H9 (cell line): Measurements from ENCODE around the gene CHCHD3. TPM values are rescaled to one million over a fixed set of nuclear protein-coding genes. Genes with fewer than 3 reads are reported as not detected.

ENCODE experiments used
- DNase-seq: peaks from one replicate; pipeline ENCODE4 v3.0.0-alpha.2; 2017
- H2AFZ ChIP-seq: one replicate; pipeline ENCODE4 v1.6.1; 2013; ENCODE audit warnings: mild to moderate bottlenecking, low read length, control low read depth, moderate library complexity
- H2AK5ac ChIP-seq: 2 replicates; pipeline ENCODE4 v1.6.1; 2013; ENCODE audit warnings: low read length, control low read depth, mixed read lengths; ENCODE audit not compliant: insufficient read length
- H2BK120ac ChIP-seq: one replicate; pipeline ENCODE4 v1.6.1; 2013; ENCODE audit warnings: low read depth, mild to moderate bottlenecking, low read length, control low read depth, inconsistent platforms; ENCODE audit not compliant: poor library complexity, severe bottlenecking
- H2BK12ac ChIP-seq: 2 replicates; pipeline ENCODE4 v1.6.1; 2013; ENCODE audit warnings: low read length, control low read depth, mixed read lengths, low read depth; ENCODE audit not compliant: insufficient read length
- H2BK15ac ChIP-seq: 2 replicates; pipeline ENCODE4 v1.6.1; 2013; ENCODE audit warnings: low read depth, low read length, control low read depth
- H2BK20ac ChIP-seq: one replicate; pipeline ENCODE4 v1.6.1; 2013; ENCODE audit warnings: low read depth, mild to moderate bottlenecking, low read length, control low read depth, inconsistent platforms; ENCODE audit not compliant: poor library complexity, severe bottlenecking
- H2BK5ac ChIP-seq: 2 replicates; pipeline ENCODE4 v1.6.1; 2013; ENCODE audit warnings: low read length, control low read depth, mixed read lengths; ENCODE audit not compliant: insufficient read length
- H3K14ac ChIP-seq: 2 replicates; pipeline ENCODE4 v1.6.1; 2013; ENCODE audit warnings: low read length, control low read depth; ENCODE audit not compliant: insufficient read depth
- H3K18ac ChIP-seq: 2 replicates; pipeline ENCODE4 v1.6.1; 2013; ENCODE audit warnings: low read depth, mild to moderate bottlenecking, mixed read lengths, low read length, control low read depth; ENCODE audit not compliant: insufficient read length
- H3K23ac ChIP-seq: 2 replicates; pipeline ENCODE4 v1.6.1; 2013; ENCODE audit warnings: low read length, control low read depth, mixed read lengths, low read depth; ENCODE audit not compliant: insufficient read length
- H3K23me2 ChIP-seq: 2 replicates; pipeline ENCODE4 v1.6.1; 2013; ENCODE audit warnings: low read depth, mild to moderate bottlenecking, mixed read lengths, low read length, control low read depth; ENCODE audit not compliant: insufficient read length, poor library complexity, severe bottlenecking
- H3K27ac ChIP-seq: 2 replicates; pipeline ENCODE4 v1.5.1; 2013; ENCODE audit warnings: low read length, control low read depth, mixed read lengths, low read depth; ENCODE audit not compliant: insufficient read length
- H3K27me3 ChIP-seq: 2 replicates; pipeline ENCODE4 v1.6.1; 2013; ENCODE audit warnings: low read length, control low read depth, inconsistent platforms; ENCODE audit not compliant: insufficient read depth
- H3K4ac ChIP-seq: 2 replicates; pipeline ENCODE4 v1.6.1; 2013; ENCODE audit warnings: low read depth, mild to moderate bottlenecking, control low read depth, inconsistent platforms, low read length, moderate library complexity
- H3K4me1 ChIP-seq: 2 replicates; pipeline ENCODE4 v1.6.1; 2013; ENCODE audit warnings: low read length, control low read depth, inconsistent platforms; ENCODE audit not compliant: insufficient read depth
- H3K4me2 ChIP-seq: 2 replicates; pipeline ENCODE4 v1.6.1; 2013; ENCODE audit warnings: low read length, control low read depth, mixed read lengths; ENCODE audit not compliant: insufficient read length, insufficient read depth
- H3K56ac ChIP-seq: 2 replicates; pipeline ENCODE4 v1.6.1; 2013; ENCODE audit warnings: low read depth, mild to moderate bottlenecking, mixed read lengths, low read length, control low read depth; ENCODE audit not compliant: insufficient read length
- H3K79me1 ChIP-seq: 2 replicates; pipeline ENCODE4 v1.6.1; 2013; ENCODE audit warnings: low read depth, mild to moderate bottlenecking, moderate library complexity, low read length, control low read depth, inconsistent platforms; ENCODE audit not compliant: insufficient read depth, poor library complexity, severe bottlenecking
- H3K79me2 ChIP-seq: 2 replicates; pipeline ENCODE4 v1.6.1; 2013; ENCODE audit warnings: low read length, control low read depth, inconsistent platforms; ENCODE audit not compliant: insufficient read depth
- H3K9ac ChIP-seq: 2 replicates; pipeline ENCODE4 v1.6.1; 2013; ENCODE audit warnings: low read length, control low read depth, mixed read lengths; ENCODE audit not compliant: insufficient read length; ENCODE audit errors: extremely low read depth
- H3K9me3 ChIP-seq: one replicate; pipeline ENCODE4 v1.6.1; 2013; ENCODE audit warnings: low read depth, low read length, inconsistent platforms; ENCODE audit not compliant: control insufficient read depth
- H3T11ph ChIP-seq: one replicate; pipeline ENCODE4 v1.6.1; 2013; ENCODE audit warnings: mild to moderate bottlenecking, low read length, control low read depth, inconsistent platforms
- H4K20me1 ChIP-seq: one replicate; pipeline ENCODE4 v1.6.1; 2013; ENCODE audit not compliant: control insufficient read depth, insufficient read length, insufficient read depth
- H4K5ac ChIP-seq: 2 replicates; pipeline ENCODE4 v1.6.1; 2013; ENCODE audit warnings: low read depth, mild to moderate bottlenecking, mixed read lengths, low read length, control low read depth; ENCODE audit not compliant: insufficient read length
- H4K8ac ChIP-seq: replicated peaks from 2 replicates; pipeline ENCODE4 v1.6.1; 2013; ENCODE audit warnings: low read length, control low read depth, mixed read lengths, low read depth; ENCODE audit not compliant: insufficient read length
- H4K91ac ChIP-seq: 2 replicates; pipeline ENCODE4 v1.6.1; 2013; ENCODE audit warnings: low read depth, mild to moderate bottlenecking, moderate library complexity, mixed read lengths, low read length, control low read depth; ENCODE audit not compliant: insufficient read length
- H3K27ac Mint-ChIP-seq, 3 experiments: 2 replicates in 2 of 3; 3 replicates in 1 of 3; pipeline ENCODE4 v1.8.0; 2020 to 2021; ENCODE audit warnings: mixed read lengths in 3 of 3, mild to moderate bottlenecking in 1 of 3, moderate library complexity in 1 of 3
- H3K27me3 Mint-ChIP-seq: 2 replicates; pipeline ENCODE4 v1.8.0; 2021; ENCODE audit warnings: low read depth, mild to moderate bottlenecking, moderate library complexity, mixed read lengths
- H3K36me3 Mint-ChIP-seq, 3 experiments: 2 replicates in 2 of 3; 3 replicates in 1 of 3; pipeline ENCODE4 v1.8.0; 2020 to 2021; ENCODE audit warnings: low read depth in 3 of 3, mixed read lengths in 3 of 3; ENCODE audit not compliant: insufficient read depth in 1 of 3
- H3K4me1 Mint-ChIP-seq, 2 experiments: 2 replicates each; pipeline ENCODE4 v1.8.0; 2020; ENCODE audit warnings: mixed read lengths in 2 of 2
- H3K4me3 Mint-ChIP-seq, 2 experiments: 2 replicates in 1 of 2; 3 replicates in 1 of 2; pipeline ENCODE4 v1.8.0; 2020 to 2021; ENCODE audit warnings: mild to moderate bottlenecking in 2 of 2, mixed read lengths in 2 of 2, moderate library complexity in 1 of 2
- H3K9me3 Mint-ChIP-seq, 2 experiments: 2 replicates in 1 of 2; 3 replicates in 1 of 2; pipeline ENCODE4 v1.8.0; 2020; ENCODE audit warnings: mild to moderate bottlenecking in 2 of 2, mixed read lengths in 2 of 2, moderate library complexity in 1 of 2
- WGBS: extraction: QIAGEN DNeasy Blood & Tissue Kit; methylation state at CpG from one replicate; pipeline ENCODE4 v1.1.7; 2013; ENCODE audit warnings: missing lambda C conversion rate, low lambda C conversion rate, mixed read lengths; ENCODE audit not compliant: insufficient read length; ENCODE audit errors: extremely low coverage; 5-methylcytosine and 5-hydroxymethylcytosine counted together
- total RNA-seq: library from RNA; stranded (reverse); gene quantifications from 2 replicates; pipeline ENCODE4 v1.2.1, GENCODE V29; 2021
- TF ChIP-seq, protein P1 (sequence below): fragments of 200-600 bp; sonication (generic); conservative IDR thresholded peaks from 3 replicates; pipeline ENCODE4 v1.8.0; 2021; ENCODE audit warnings: antibody characterized with exemption, mild to moderate bottlenecking

The CHCHD3 gene
- total RNA-seq, 1 experiment from 2014 or later = 104 TPM

DNA sequence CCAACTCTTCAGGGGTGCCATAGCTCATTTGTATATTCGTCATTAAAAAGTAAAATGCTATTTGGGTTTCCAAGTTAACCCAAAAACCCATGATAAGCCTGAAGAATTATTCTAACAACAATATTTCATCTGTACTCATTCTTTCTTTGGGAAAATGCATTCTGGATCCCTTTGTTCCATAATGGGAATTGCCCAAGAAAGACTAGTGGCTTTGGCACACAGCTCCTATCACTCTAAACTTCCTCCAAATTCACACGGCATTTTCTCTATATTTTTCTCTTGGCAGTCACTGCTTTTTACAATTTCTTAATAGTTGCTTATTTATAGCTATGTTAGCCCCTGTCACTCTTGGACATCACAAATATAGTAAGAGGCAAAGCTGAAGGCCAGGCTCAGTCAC, 29.1 kb downstream of the CHCHD3 start:
- Histone ChIP-seq H3K4me1 (peaks cover 3% of the 10 kb centered on the region), H3K27me3 (no peaks in the 10 kb centered on the region), H3K79me1 (peaks cover 12% of the 10 kb centered on the region), H2AFZ (no peak overlapping the region), H4K20me1 (no peaks in the 10 kb centered on the region), H2BK12ac (no peak overlapping the region), H3T11ph (no peak overlapping the region), H3K18ac (no peak overlapping the region), H3K79me2 (peaks cover 21% of the 10 kb centered on the region; the same call in 1 of the 2 replicates), H4K5ac (no peak overlapping the region), H2AK5ac (no peak overlapping the region), H3K23ac (no peak overlapping the region), H3K23me2 (no peaks in the 10 kb centered on the region), H3K4ac (no peak overlapping the region), H4K91ac (no peak overlapping the region), H3K56ac (no peak overlapping the region), H3K9me3 (no peaks in the 10 kb centered on the region), H3K9ac (no peak overlapping the region), H3K14ac (no peak overlapping the region), H2BK5ac (no peak overlapping the region), H2BK120ac (no peak overlapping the region), H2BK15ac (no peak overlapping the region), H3K4me2 (no peak overlapping the region), H2BK20ac (no peak overlapping the region), H4K8ac (no peak overlapping the region), H3K27ac (no peak overlapping the region)
- no peaks in the 10 kb centered on the region for H3K9me3 Mint-ChIP-seq
- H3K36me3 Mint-ChIP-seq = no peaks in the 10 kb centered on the region; a peak in 1 of 7 replicates
- TF ChIP-seq, protein P1, sequence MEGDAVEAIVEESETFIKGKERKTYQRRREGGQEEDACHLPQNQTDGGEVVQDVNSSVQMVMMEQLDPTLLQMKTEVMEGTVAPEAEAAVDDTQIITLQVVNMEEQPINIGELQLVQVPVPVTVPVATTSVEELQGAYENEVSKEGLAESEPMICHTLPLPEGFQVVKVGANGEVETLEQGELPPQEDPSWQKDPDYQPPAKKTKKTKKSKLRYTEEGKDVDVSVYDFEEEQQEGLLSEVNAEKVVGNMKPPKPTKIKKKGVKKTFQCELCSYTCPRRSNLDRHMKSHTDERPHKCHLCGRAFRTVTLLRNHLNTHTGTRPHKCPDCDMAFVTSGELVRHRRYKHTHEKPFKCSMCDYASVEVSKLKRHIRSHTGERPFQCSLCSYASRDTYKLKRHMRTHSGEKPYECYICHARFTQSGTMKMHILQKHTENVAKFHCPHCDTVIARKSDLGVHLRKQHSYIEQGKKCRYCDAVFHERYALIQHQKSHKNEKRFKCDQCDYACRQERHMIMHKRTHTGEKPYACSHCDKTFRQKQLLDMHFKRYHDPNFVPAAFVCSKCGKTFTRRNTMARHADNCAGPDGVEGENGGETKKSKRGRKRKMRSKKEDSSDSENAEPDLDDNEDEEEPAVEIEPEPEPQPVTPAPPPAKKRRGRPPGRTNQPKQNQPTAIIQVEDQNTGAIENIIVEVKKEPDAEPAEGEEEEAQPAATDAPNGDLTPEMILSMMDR = no peak
- H3K4me3 Mint-ChIP-seq = no peak overlapping the region
- no CpG with 5 or more reads among the region's 2 CpGs for WGBS
- peaks cover 27 to 30% of the 10 kb centered on the region in 2 experiments for H3K4me1 Mint-ChIP-seq
- no peaks in the 10 kb centered on the region for H3K27me3 Mint-ChIP-seq
- peak overlapping the region; percentile 55 to 82 (median 76); a peak in 3 of 7 replicates for H3K27ac Mint-ChIP-seq
- DNase-seq = no peak
